ENCODE measurements around the gene FBL.
"Not testable (repeated sequence)": the region's sequence is repeated elsewhere in the genome, so short reads cannot be mapped to it uniquely, and the experiment has no call there.

GRCh38 chr19:39877488-39877887 is 31.3 kb upstream of the FBL start:
- TF ChIP-seq POLR2A (IDR thresholded peaks at IDR 0.05; ENCODE audit: low read length); CTCF (IDR thresholded peaks at IDR 0.05); MYC (IDR thresholded peaks at IDR 0.05; ENCODE audit: borderline replicate concordance, low read length): not testable (repeated sequence)

All from A549 (cell line).